GM23338 (cell line): ENCODE measurements around the gene SMIM28. TPM values are rescaled to one million over a fixed set of nuclear protein-coding genes. Genes with fewer than 3 reads are reported as not detected.

Experiments used
- ATAC-seq: fragments of 200-7000 bp; cut with Tn5 transposase; 3 replicates; pipeline ENCODE4 v1.9.1; 2020
- DNase-seq: peaks from one replicate; pipeline ENCODE4 v3.0.0-alpha.2; 2015; ENCODE audit warnings: low spot score
- H2AFZ ChIP-seq: fragments of 200-600 bp; sonication (generic); 2 replicates; pipeline ENCODE4 v1.8.0; 2016; ENCODE audit warnings: antibody characterized with exemption, mild to moderate bottlenecking, moderate library complexity
- H3F3A ChIP-seq: fragments of 200-600 bp; sonication (generic); replicated peaks from 2 replicates; pipeline ENCODE4 v1.8.0; 2017; ENCODE audit warnings: antibody characterized with exemption, mixed run types, low read depth
- H3K27ac ChIP-seq: fragments of 200-600 bp; sonication (generic); 2 replicates; pipeline ENCODE4 v1.6.1; 2016; ENCODE audit warnings: low read depth
- H3K27me3 ChIP-seq: fragments of 200-600 bp; sonication (generic); 2 replicates; pipeline ENCODE4 v1.8.0; 2016; ENCODE audit warnings: mild to moderate bottlenecking, mixed run types, moderate library complexity; ENCODE audit not compliant: insufficient read depth
- H3K36me3 ChIP-seq: fragments of 200-600 bp; sonication (generic); 2 replicates; pipeline ENCODE4 v1.8.0; 2016; ENCODE audit warnings: mild to moderate bottlenecking; ENCODE audit not compliant: insufficient read depth
- H3K4me1 ChIP-seq: fragments of 200-600 bp; sonication (generic); 2 replicates; pipeline ENCODE4 v1.8.0; 2016; ENCODE audit warnings: mild to moderate bottlenecking, moderate library complexity; ENCODE audit not compliant: insufficient read depth
- H3K4me2 ChIP-seq: fragments of 200-600 bp; sonication (generic); 2 replicates; pipeline ENCODE4 v1.7.1; 2017; ENCODE audit warnings: mixed run types
- H3K4me3 ChIP-seq: fragments of 200-600 bp; sonication (generic); 2 replicates; pipeline ENCODE4 v1.6.1; 2016; ENCODE audit warnings: mixed run types
- H3K79me2 ChIP-seq: fragments of 200-600 bp; sonication (generic); replicated peaks from 2 replicates; pipeline ENCODE4 v1.8.0; 2017; ENCODE audit warnings: mild to moderate bottlenecking; ENCODE audit not compliant: insufficient read depth
- H3K9me2 ChIP-seq: fragments of 200-600 bp; sonication (generic); 2 replicates; pipeline ENCODE4 v1.8.0; 2017; ENCODE audit not compliant: insufficient read depth
- H4K20me1 ChIP-seq: fragments of 200-600 bp; sonication (generic); replicated peaks from 2 replicates; pipeline ENCODE4 v1.8.0; 2017; ENCODE audit warnings: mild to moderate bottlenecking; ENCODE audit not compliant: insufficient read depth
- H3K27ac Mint-ChIP-seq: 2 replicates; pipeline ENCODE4 v1.8.0; 2020; ENCODE audit warnings: inconsistent platforms, mild to moderate bottlenecking, moderate library complexity, mixed read lengths
- H3K27me3 Mint-ChIP-seq: 3 replicates; pipeline ENCODE4 v1.8.0; 2022; ENCODE audit warnings: low read depth, mild to moderate bottlenecking, moderate library complexity, mixed read lengths, inconsistent platforms; ENCODE audit not compliant: insufficient read depth, poor library complexity
- H3K36me3 Mint-ChIP-seq: 3 replicates; pipeline ENCODE4 v1.8.0; 2021; ENCODE audit warnings: low read depth, mild to moderate bottlenecking, inconsistent platforms, moderate library complexity, mixed read lengths
- H3K4me1 Mint-ChIP-seq: 3 replicates; pipeline ENCODE4 v1.8.0; 2020; ENCODE audit warnings: mild to moderate bottlenecking, inconsistent platforms, mixed read lengths
- H3K4me3 Mint-ChIP-seq: 3 replicates; pipeline ENCODE4 v1.8.0; 2021; ENCODE audit warnings: moderate library complexity, mild to moderate bottlenecking, inconsistent platforms, mixed read lengths
- H3K9me3 Mint-ChIP-seq: 3 replicates; pipeline ENCODE4 v1.8.0; 2020; ENCODE audit warnings: moderate library complexity, mild to moderate bottlenecking, inconsistent platforms, mixed read lengths
- CREB1 ChIP-seq: fragments of 250-450 bp; sonication (Bioruptor Pico); IDR thresholded peaks from 2 replicates; pipeline ENCODE4 v1.5.0; 2020; ENCODE audit warnings: low read depth, mild to moderate bottlenecking, moderate library complexity
- EZH2phosphoT487 ChIP-seq: fragments of 200-600 bp; sonication (generic); IDR thresholded peaks from one replicate; pipeline ENCODE4 v1.8.1; 2018; ENCODE audit warnings: antibody characterized with exemption; ENCODE audit not compliant: unreplicated experiment
- JUNB ChIP-seq: IDR thresholded peaks from one replicate; pipeline ENCODE4 v1.6.1; 2016; ENCODE audit warnings: antibody characterized with exemption; ENCODE audit not compliant: unreplicated experiment
- NANOG ChIP-seq: IDR thresholded peaks from 2 replicates; pipeline ENCODE4 v1.6.1; 2016; ENCODE audit warnings: antibody characterized with exemption, borderline replicate concordance
- POLR2AphosphoS5 ChIP-seq: IDR thresholded peaks from 2 replicates; pipeline ENCODE4 v1.6.1; 2016; ENCODE audit warnings: antibody characterized with exemption, low read depth
- STAT1 ChIP-seq: IDR thresholded peaks from one replicate; pipeline ENCODE4 v1.6.1; 2016; ENCODE audit warnings: antibody characterized with exemption; ENCODE audit not compliant: unreplicated experiment
- ZNF114 ChIP-seq: fragments of 250-450 bp; sonication (Bioruptor Pico); IDR thresholded peaks from 2 replicates; pipeline ENCODE4 v1.5.0; 2020; ENCODE audit warnings: mild to moderate bottlenecking, moderate library complexity
- ZNF331 ChIP-seq: fragments of 250-450 bp; sonication (Bioruptor Pico); IDR thresholded peaks from 2 replicates; pipeline ENCODE4 v1.5.0; 2020; ENCODE audit warnings: low read depth, mild to moderate bottlenecking, moderate library complexity
- polyA plus RNA-seq: library from polyadenylated mRNA; unstranded; fragments of >200 nt; fragmentation: Nextera tagmentation; extraction: Ambion mirVana; gene quantifications from 2 replicates; pipeline ENCODE4 v1.2.1, GENCODE V29; 2016
- total RNA-seq: library from RNA; depleted of rRNA; stranded (reverse); fragments of >200 nt; shearing (Covaris generic); gene quantifications from 2 replicates; pipeline ENCODE4 v1.2.3, GENCODE V29; 2014
- TF ChIP-seq, protein P1 (sequence below): fragments of 250-450 bp; sonication (Bioruptor Pico); IDR thresholded peaks from 2 replicates; pipeline ENCODE4 v1.5.0; 2020; ENCODE audit warnings: mild to moderate bottlenecking, moderate library complexity
- TF ChIP-seq, protein P2 (sequence below): IDR thresholded peaks from 2 replicates; pipeline ENCODE4 v1.6.1; 2016; ENCODE audit warnings: antibody characterized with exemption
- TF ChIP-seq, protein P3 (sequence below): IDR thresholded peaks from one replicate; pipeline ENCODE4 v1.6.1; 2018; ENCODE audit warnings: antibody characterized with exemption; ENCODE audit not compliant: unreplicated experiment

Gene SMIM28
- total and polyA plus RNA-seq, 2 experiments from 2014 or later = not detected

DNA sequence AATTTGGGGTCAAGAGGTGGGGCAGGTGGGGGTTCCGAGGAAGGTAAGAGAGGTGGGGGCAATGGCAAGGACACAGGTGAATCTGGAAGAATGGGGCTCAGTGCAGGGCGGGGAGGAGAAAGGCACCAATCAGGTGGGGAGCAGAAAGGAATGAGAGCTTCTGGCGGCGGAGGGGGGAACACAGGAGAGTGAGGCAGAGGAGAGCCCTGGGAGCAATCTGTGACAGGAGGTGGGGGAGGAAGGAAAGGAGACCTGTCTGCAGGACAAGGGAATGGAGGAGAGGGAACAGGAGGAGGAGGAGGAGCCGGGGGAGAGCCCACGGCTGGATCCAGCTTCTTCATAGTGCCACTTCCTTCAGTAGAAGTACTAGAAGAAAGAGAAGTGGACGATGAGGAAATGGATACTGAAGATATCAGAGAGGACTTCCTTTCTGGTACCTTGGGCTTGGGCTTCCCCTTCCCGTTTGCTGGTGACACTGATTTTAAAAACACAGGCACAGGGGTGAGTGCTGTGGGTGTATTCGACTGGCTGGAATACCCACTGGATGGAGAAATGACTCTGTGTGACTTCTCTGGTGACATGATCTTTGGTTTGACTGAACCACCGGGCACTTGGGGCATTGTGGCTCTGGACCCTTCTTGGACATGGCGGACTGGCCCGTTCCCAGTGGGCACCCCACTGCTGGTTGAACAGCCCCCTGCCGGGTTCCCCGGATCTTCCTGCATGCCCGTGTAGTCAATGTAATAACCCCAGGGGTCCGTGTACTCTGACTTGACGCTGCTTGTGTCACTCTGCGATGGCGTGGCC is 53.8 kb downstream of the SMIM28 start (continued):
- TF ChIP-seq, protein P1, sequence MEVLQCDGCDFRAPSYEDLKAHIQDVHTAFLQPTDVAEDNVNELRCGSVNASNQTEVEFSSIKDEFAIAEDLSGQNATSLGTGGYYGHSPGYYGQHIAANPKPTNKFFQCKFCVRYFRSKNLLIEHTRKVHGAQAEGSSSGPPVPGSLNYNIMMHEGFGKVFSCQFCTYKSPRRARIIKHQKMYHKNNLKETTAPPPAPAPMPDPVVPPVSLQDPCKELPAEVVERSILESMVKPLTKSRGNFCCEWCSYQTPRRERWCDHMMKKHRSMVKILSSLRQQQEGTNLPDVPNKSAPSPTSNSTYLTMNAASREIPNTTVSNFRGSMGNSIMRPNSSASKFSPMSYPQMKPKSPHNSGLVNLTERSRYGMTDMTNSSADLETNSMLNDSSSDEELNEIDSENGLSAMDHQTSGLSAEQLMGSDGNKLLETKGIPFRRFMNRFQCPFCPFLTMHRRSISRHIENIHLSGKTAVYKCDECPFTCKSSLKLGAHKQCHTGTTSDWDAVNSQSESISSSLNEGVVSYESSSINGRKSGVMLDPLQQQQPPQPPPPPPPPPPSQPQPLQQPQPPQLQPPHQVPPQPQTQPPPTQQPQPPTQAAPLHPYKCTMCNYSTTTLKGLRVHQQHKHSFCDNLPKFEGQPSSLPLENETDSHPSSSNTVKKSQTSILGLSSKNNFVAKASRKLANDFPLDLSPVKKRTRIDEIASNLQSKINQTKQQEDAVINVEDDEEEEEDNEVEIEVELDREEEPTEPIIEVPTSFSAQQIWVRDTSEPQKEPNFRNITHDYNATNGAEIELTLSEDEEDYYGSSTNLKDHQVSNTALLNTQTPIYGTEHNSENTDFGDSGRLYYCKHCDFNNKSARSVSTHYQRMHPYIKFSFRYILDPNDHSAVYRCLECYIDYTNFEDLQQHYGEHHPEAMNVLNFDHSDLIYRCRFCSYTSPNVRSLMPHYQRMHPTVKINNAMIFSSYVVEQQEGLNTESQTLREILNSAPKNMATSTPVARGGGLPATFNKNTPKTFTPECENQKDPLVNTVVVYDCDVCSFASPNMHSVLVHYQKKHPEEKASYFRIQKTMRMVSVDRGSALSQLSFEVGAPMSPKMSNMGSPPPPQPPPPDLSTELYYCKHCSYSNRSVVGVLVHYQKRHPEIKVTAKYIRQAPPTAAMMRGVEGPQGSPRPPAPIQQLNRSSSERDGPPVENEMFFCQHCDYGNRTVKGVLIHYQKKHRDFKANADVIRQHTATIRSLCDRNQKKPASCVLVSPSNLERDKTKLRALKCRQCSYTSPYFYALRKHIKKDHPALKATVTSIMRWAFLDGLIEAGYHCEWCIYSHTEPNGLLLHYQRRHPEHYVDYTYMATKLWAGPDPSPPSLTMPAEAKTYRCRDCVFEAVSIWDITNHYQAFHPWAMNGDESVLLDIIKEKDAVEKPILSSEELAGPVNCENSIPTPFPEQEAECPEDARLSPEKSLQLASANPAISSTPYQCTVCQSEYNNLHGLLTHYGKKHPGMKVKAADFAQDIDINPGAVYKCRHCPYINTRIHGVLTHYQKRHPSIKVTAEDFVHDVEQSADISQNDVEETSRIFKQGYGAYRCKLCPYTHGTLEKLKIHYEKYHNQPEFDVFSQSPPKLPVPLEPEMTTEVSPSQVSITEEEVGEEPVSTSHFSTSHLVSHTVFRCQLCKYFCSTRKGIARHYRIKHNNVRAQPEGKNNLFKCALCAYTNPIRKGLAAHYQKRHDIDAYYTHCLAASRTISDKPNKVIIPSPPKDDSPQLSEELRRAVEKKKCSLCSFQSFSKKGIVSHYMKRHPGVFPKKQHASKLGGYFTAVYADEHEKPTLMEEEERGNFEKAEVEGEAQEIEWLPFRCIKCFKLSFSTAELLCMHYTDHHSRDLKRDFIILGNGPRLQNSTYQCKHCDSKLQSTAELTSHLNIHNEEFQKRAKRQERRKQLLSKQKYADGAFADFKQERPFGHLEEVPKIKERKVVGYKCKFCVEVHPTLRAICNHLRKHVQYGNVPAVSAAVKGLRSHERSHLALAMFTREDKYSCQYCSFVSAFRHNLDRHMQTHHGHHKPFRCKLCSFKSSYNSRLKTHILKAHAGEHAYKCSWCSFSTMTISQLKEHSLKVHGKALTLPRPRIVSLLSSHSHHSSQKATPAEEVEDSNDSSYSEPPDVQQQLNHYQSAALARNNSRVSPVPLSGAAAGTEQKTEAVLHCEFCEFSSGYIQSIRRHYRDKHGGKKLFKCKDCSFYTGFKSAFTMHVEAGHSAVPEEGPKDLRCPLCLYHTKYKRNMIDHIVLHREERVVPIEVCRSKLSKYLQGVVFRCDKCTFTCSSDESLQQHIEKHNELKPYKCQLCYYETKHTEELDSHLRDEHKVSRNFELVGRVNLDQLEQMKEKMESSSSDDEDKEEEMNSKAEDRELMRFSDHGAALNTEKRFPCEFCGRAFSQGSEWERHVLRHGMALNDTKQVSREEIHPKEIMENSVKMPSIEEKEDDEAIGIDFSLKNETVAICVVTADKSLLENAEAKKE (CRISPR knock-in tag) = no peak
- TF ChIP-seq CREB1 (CRISPR knock-in tag) (no peak), ZNF331 (CRISPR knock-in tag) (no peak), ZNF114 (CRISPR knock-in tag) (no peak), NANOG (no peak)
- TF ChIP-seq, protein P2, sequence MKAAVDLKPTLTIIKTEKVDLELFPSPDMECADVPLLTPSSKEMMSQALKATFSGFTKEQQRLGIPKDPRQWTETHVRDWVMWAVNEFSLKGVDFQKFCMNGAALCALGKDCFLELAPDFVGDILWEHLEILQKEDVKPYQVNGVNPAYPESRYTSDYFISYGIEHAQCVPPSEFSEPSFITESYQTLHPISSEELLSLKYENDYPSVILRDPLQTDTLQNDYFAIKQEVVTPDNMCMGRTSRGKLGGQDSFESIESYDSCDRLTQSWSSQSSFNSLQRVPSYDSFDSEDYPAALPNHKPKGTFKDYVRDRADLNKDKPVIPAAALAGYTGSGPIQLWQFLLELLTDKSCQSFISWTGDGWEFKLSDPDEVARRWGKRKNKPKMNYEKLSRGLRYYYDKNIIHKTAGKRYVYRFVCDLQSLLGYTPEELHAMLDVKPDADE = no peak

DNA sequence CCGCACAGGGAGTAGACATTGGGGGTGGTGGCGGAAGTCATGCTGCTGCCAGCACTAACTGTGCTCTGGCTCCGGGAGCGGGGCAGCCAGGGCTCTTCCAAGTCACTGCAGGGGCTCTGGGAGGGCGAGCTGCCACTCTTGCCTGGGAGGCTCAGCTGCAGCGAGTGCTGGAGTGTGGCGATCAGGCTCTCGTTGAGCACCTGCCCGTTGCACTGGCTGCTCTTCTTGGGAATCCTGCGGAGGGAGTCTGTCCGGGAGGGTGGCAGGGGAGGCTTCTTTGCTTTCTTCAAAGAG is 54.3 kb downstream of the SMIM28 start:
- H3K27me3 ChIP-seq = no peaks in the 10 kb centered on the region
- H3K4me3 Mint-ChIP-seq = no peak overlapping the region
- H3K4me1 ChIP-seq = no peaks in the 10 kb centered on the region
- ATAC-seq (no peak), DNase-seq (no peak)
- H3K27ac Mint-ChIP-seq = no peak overlapping the region
- no peak overlapping the region for H3K27ac ChIP-seq
- H3F3A ChIP-seq = 0 out of 2 replicates have a peak, but pooled peaks cover 7% of the 10 kb centered on the region
- H2AFZ ChIP-seq = no peak overlapping the region
- H3K9me3 Mint-ChIP-seq = no peaks in the 10 kb centered on the region
- no peaks in the 10 kb centered on the region for H3K79me2 ChIP-seq
- no peaks in the 10 kb centered on the region; the same call in 1 of the 2 replicates for H3K9me2 ChIP-seq
- peaks cover 19% of the 10 kb centered on the region for H3K4me1 Mint-ChIP-seq
- H4K20me1 ChIP-seq = no peaks in the 10 kb centered on the region
- no peak overlapping the region for H3K4me3 ChIP-seq
- H3K4me2 ChIP-seq = no peak overlapping the region
- no peaks in the 10 kb centered on the region for H3K36me3 ChIP-seq
- H3K27me3 Mint-ChIP-seq = peaks cover 2% of the 10 kb centered on the region
- H3K36me3 Mint-ChIP-seq = peaks cover 8% of the 10 kb centered on the region; the same call in 1 of the 3 replicates
- TF ChIP-seq STAT1 (no peak), JUNB (no peak), POLR2AphosphoS5 (no peak), NANOG (no peak), EZH2phosphoT487 (no peak)
- TF ChIP-seq, protein P3, sequence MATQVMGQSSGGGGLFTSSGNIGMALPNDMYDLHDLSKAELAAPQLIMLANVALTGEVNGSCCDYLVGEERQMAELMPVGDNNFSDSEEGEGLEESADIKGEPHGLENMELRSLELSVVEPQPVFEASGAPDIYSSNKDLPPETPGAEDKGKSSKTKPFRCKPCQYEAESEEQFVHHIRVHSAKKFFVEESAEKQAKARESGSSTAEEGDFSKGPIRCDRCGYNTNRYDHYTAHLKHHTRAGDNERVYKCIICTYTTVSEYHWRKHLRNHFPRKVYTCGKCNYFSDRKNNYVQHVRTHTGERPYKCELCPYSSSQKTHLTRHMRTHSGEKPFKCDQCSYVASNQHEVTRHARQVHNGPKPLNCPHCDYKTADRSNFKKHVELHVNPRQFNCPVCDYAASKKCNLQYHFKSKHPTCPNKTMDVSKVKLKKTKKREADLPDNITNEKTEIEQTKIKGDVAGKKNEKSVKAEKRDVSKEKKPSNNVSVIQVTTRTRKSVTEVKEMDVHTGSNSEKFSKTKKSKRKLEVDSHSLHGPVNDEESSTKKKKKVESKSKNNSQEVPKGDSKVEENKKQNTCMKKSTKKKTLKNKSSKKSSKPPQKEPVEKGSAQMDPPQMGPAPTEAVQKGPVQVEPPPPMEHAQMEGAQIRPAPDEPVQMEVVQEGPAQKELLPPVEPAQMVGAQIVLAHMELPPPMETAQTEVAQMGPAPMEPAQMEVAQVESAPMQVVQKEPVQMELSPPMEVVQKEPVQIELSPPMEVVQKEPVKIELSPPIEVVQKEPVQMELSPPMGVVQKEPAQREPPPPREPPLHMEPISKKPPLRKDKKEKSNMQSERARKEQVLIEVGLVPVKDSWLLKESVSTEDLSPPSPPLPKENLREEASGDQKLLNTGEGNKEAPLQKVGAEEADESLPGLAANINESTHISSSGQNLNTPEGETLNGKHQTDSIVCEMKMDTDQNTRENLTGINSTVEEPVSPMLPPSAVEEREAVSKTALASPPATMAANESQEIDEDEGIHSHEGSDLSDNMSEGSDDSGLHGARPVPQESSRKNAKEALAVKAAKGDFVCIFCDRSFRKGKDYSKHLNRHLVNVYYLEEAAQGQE = no peak
